H9 (cell line): ENCODE results near the gene BAIAP2. TPM values are rescaled to one million over a fixed set of nuclear protein-coding genes. Genes with fewer than 3 reads are reported as not detected.

Source experiments
- DNase-seq: peaks from one replicate; pipeline ENCODE4 v3.0.0-alpha.2; 2017
- H2AFZ ChIP-seq: one replicate; pipeline ENCODE4 v1.6.1; 2013; ENCODE audit warnings: mild to moderate bottlenecking, low read length, control low read depth, moderate library complexity
- H2AK5ac ChIP-seq: 2 replicates; pipeline ENCODE4 v1.6.1; 2013; ENCODE audit warnings: low read length, control low read depth, mixed read lengths; ENCODE audit not compliant: insufficient read length
- H2BK120ac ChIP-seq: one replicate; pipeline ENCODE4 v1.6.1; 2013; ENCODE audit warnings: low read depth, mild to moderate bottlenecking, low read length, control low read depth, inconsistent platforms; ENCODE audit not compliant: poor library complexity, severe bottlenecking
- H2BK12ac ChIP-seq: 2 replicates; pipeline ENCODE4 v1.6.1; 2013; ENCODE audit warnings: low read length, control low read depth, mixed read lengths, low read depth; ENCODE audit not compliant: insufficient read length
- H2BK15ac ChIP-seq: 2 replicates; pipeline ENCODE4 v1.6.1; 2013; ENCODE audit warnings: low read depth, low read length, control low read depth
- H2BK20ac ChIP-seq: one replicate; pipeline ENCODE4 v1.6.1; 2013; ENCODE audit warnings: low read depth, mild to moderate bottlenecking, low read length, control low read depth, inconsistent platforms; ENCODE audit not compliant: poor library complexity, severe bottlenecking
- H2BK5ac ChIP-seq: 2 replicates; pipeline ENCODE4 v1.6.1; 2013; ENCODE audit warnings: low read length, control low read depth, mixed read lengths; ENCODE audit not compliant: insufficient read length
- H3K14ac ChIP-seq: 2 replicates; pipeline ENCODE4 v1.6.1; 2013; ENCODE audit warnings: low read length, control low read depth; ENCODE audit not compliant: insufficient read depth
- H3K18ac ChIP-seq: 2 replicates; pipeline ENCODE4 v1.6.1; 2013; ENCODE audit warnings: low read depth, mild to moderate bottlenecking, mixed read lengths, low read length, control low read depth; ENCODE audit not compliant: insufficient read length
- H3K23ac ChIP-seq: 2 replicates; pipeline ENCODE4 v1.6.1; 2013; ENCODE audit warnings: low read length, control low read depth, mixed read lengths, low read depth; ENCODE audit not compliant: insufficient read length
- H3K23me2 ChIP-seq: 2 replicates; pipeline ENCODE4 v1.6.1; 2013; ENCODE audit warnings: low read depth, mild to moderate bottlenecking, mixed read lengths, low read length, control low read depth; ENCODE audit not compliant: insufficient read length, poor library complexity, severe bottlenecking
- H3K27ac ChIP-seq: 2 replicates; pipeline ENCODE4 v1.5.1; 2013; ENCODE audit warnings: low read length, control low read depth, mixed read lengths, low read depth; ENCODE audit not compliant: insufficient read length
- H3K27me3 ChIP-seq: 2 replicates; pipeline ENCODE4 v1.6.1; 2013; ENCODE audit warnings: low read length, control low read depth, inconsistent platforms; ENCODE audit not compliant: insufficient read depth
- H3K4ac ChIP-seq: 2 replicates; pipeline ENCODE4 v1.6.1; 2013; ENCODE audit warnings: low read depth, mild to moderate bottlenecking, control low read depth, inconsistent platforms, low read length, moderate library complexity
- H3K4me1 ChIP-seq: 2 replicates; pipeline ENCODE4 v1.6.1; 2013; ENCODE audit warnings: low read length, control low read depth, inconsistent platforms; ENCODE audit not compliant: insufficient read depth
- H3K4me2 ChIP-seq: 2 replicates; pipeline ENCODE4 v1.6.1; 2013; ENCODE audit warnings: low read length, control low read depth, mixed read lengths; ENCODE audit not compliant: insufficient read length, insufficient read depth
- H3K56ac ChIP-seq: 2 replicates; pipeline ENCODE4 v1.6.1; 2013; ENCODE audit warnings: low read depth, mild to moderate bottlenecking, mixed read lengths, low read length, control low read depth; ENCODE audit not compliant: insufficient read length
- H3K79me1 ChIP-seq: 2 replicates; pipeline ENCODE4 v1.6.1; 2013; ENCODE audit warnings: low read depth, mild to moderate bottlenecking, moderate library complexity, low read length, control low read depth, inconsistent platforms; ENCODE audit not compliant: insufficient read depth, poor library complexity, severe bottlenecking
- H3K79me2 ChIP-seq: 2 replicates; pipeline ENCODE4 v1.6.1; 2013; ENCODE audit warnings: low read length, control low read depth, inconsistent platforms; ENCODE audit not compliant: insufficient read depth
- H3K9ac ChIP-seq: 2 replicates; pipeline ENCODE4 v1.6.1; 2013; ENCODE audit warnings: low read length, control low read depth, mixed read lengths; ENCODE audit not compliant: insufficient read length; ENCODE audit errors: extremely low read depth
- H3K9me3 ChIP-seq: one replicate; pipeline ENCODE4 v1.6.1; 2013; ENCODE audit warnings: low read depth, low read length, inconsistent platforms; ENCODE audit not compliant: control insufficient read depth
- H3T11ph ChIP-seq: one replicate; pipeline ENCODE4 v1.6.1; 2013; ENCODE audit warnings: mild to moderate bottlenecking, low read length, control low read depth, inconsistent platforms
- H4K20me1 ChIP-seq: one replicate; pipeline ENCODE4 v1.6.1; 2013; ENCODE audit not compliant: control insufficient read depth, insufficient read length, insufficient read depth
- H4K5ac ChIP-seq: 2 replicates; pipeline ENCODE4 v1.6.1; 2013; ENCODE audit warnings: low read depth, mild to moderate bottlenecking, mixed read lengths, low read length, control low read depth; ENCODE audit not compliant: insufficient read length
- H4K8ac ChIP-seq: replicated peaks from 2 replicates; pipeline ENCODE4 v1.6.1; 2013; ENCODE audit warnings: low read length, control low read depth, mixed read lengths, low read depth; ENCODE audit not compliant: insufficient read length
- H4K91ac ChIP-seq: 2 replicates; pipeline ENCODE4 v1.6.1; 2013; ENCODE audit warnings: low read depth, mild to moderate bottlenecking, moderate library complexity, mixed read lengths, low read length, control low read depth; ENCODE audit not compliant: insufficient read length
- H3K27ac Mint-ChIP-seq, 3 experiments: 2 replicates in 2 of 3; 3 replicates in 1 of 3; pipeline ENCODE4 v1.8.0; 2020 to 2021; ENCODE audit warnings: mixed read lengths in 3 of 3, mild to moderate bottlenecking in 1 of 3, moderate library complexity in 1 of 3
- H3K27me3 Mint-ChIP-seq: 2 replicates; pipeline ENCODE4 v1.8.0; 2021; ENCODE audit warnings: low read depth, mild to moderate bottlenecking, moderate library complexity, mixed read lengths
- H3K36me3 Mint-ChIP-seq, 3 experiments: 2 replicates in 2 of 3; 3 replicates in 1 of 3; pipeline ENCODE4 v1.8.0; 2020 to 2021; ENCODE audit warnings: low read depth in 3 of 3, mixed read lengths in 3 of 3; ENCODE audit not compliant: insufficient read depth in 1 of 3
- H3K4me1 Mint-ChIP-seq, 2 experiments: 2 replicates each; pipeline ENCODE4 v1.8.0; 2020; ENCODE audit warnings: mixed read lengths in 2 of 2
- H3K4me3 Mint-ChIP-seq, 2 experiments: 2 replicates in 1 of 2; 3 replicates in 1 of 2; pipeline ENCODE4 v1.8.0; 2020 to 2021; ENCODE audit warnings: mild to moderate bottlenecking in 2 of 2, mixed read lengths in 2 of 2, moderate library complexity in 1 of 2
- H3K9me3 Mint-ChIP-seq, 2 experiments: 2 replicates in 1 of 2; 3 replicates in 1 of 2; pipeline ENCODE4 v1.8.0; 2020; ENCODE audit warnings: mild to moderate bottlenecking in 2 of 2, mixed read lengths in 2 of 2, moderate library complexity in 1 of 2
- WGBS: extraction: QIAGEN DNeasy Blood & Tissue Kit; methylation state at CpG from one replicate; pipeline ENCODE4 v1.1.7; 2013; ENCODE audit warnings: missing lambda C conversion rate, low lambda C conversion rate, mixed read lengths; ENCODE audit not compliant: insufficient read length; ENCODE audit errors: extremely low coverage; 5-methylcytosine and 5-hydroxymethylcytosine counted together
- total RNA-seq: library from RNA; stranded (reverse); gene quantifications from 2 replicates; pipeline ENCODE4 v1.2.1, GENCODE V29; 2021
- TF ChIP-seq, protein P1 (sequence below): fragments of 200-600 bp; sonication (generic); conservative IDR thresholded peaks from 3 replicates; pipeline ENCODE4 v1.8.0; 2021; ENCODE audit warnings: antibody characterized with exemption, mild to moderate bottlenecking

The BAIAP2 gene
- total RNA-seq, 1 experiment from 2014 or later = 27.8 TPM

DNA sequence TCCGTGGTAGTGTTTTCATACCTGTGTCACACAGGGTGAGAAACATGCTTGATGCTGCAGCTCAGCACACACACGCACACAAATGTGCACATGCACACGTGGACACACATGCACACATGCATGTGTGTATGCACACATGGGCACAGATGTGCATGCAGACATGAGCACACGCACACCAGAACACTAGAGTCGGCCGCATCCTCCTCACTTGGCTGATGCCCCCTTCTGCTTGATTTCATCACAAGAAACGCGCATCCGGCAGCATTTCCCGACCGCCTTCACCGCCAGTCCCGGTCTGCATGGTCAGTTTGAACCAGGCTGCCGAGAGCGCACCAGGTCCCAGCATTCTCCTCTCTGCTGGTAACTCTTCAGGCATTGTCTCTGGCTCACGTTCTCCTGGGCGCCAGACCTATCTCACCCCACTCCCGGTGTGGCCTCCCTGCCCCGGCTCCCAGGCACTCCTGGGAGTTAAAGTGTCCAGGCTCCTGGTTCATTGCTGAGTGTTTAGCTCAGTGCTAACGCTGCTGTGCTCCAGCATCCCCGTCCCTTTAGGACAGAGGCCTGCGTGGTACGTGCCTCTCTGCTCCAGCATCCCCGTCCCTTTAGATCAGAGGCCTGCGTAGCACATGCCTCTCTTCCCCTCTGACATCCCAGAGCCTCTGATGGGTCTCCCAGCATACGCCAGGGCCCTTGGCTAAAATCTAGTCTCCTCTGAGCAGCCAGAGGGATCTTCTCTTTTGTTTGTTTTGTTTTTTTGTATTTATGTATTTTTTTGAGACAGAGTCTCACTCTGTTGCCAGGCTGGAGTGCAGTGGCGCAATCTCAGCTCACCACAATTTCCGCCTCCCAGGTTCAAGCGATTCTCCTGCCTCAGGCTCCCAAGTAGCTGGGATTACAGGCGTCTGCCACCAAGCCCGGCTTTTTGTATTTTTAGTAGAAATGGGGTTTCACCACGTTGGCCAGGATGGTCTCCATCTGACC is 16.0 kb downstream of the BAIAP2 start:
- H3K4ac ChIP-seq = no peak overlapping the region
- H3K4me1 Mint-ChIP-seq = peaks cover 16 to 25% of the 10 kb centered on the region in 2 experiments
- H3T11ph ChIP-seq = no peak overlapping the region
- no peak overlapping the region for H2BK20ac ChIP-seq
- WGBS = no CpG with 5 or more reads among the region's 32 CpGs
- H4K8ac ChIP-seq = no peak overlapping the region
- peaks cover 2% of the 10 kb centered on the region; the same call in 1 of the 2 replicates for H3K79me2 ChIP-seq
- H4K20me1 ChIP-seq = peaks cover 2% of the 10 kb centered on the region
- no peaks in the 10 kb centered on the region for H3K27me3 Mint-ChIP-seq
- no peaks in the 10 kb centered on the region; a peak in 1 of 7 replicates for H3K36me3 Mint-ChIP-seq
- no peaks in the 10 kb centered on the region for H3K27me3 ChIP-seq
- peak overlapping the region; percentile 32 for H3K18ac ChIP-seq
- no peak overlapping the region for H2BK15ac ChIP-seq
- no peak overlapping the region for H2AFZ ChIP-seq
- H3K4me1 ChIP-seq = no peaks in the 10 kb centered on the region
- DNase-seq = no peak
- H4K5ac ChIP-seq = no peak overlapping the region
- no peak overlapping the region for H3K56ac ChIP-seq
- no peaks in the 10 kb centered on the region for H3K9me3 Mint-ChIP-seq
- peak overlapping the region; percentile 60 to 81 (median 77); a peak in 4 of 7 replicates for H3K27ac Mint-ChIP-seq
- no peak overlapping the region for H2BK120ac ChIP-seq
- H3K4me3 Mint-ChIP-seq = no peak overlapping the region; a peak in 1 of 5 replicates
- H3K23ac ChIP-seq = no peak overlapping the region
- no peak overlapping the region for H3K27ac ChIP-seq
- no peak overlapping the region for H2AK5ac ChIP-seq
- H3K9me3 ChIP-seq = no peaks in the 10 kb centered on the region
- TF ChIP-seq, protein P1, sequence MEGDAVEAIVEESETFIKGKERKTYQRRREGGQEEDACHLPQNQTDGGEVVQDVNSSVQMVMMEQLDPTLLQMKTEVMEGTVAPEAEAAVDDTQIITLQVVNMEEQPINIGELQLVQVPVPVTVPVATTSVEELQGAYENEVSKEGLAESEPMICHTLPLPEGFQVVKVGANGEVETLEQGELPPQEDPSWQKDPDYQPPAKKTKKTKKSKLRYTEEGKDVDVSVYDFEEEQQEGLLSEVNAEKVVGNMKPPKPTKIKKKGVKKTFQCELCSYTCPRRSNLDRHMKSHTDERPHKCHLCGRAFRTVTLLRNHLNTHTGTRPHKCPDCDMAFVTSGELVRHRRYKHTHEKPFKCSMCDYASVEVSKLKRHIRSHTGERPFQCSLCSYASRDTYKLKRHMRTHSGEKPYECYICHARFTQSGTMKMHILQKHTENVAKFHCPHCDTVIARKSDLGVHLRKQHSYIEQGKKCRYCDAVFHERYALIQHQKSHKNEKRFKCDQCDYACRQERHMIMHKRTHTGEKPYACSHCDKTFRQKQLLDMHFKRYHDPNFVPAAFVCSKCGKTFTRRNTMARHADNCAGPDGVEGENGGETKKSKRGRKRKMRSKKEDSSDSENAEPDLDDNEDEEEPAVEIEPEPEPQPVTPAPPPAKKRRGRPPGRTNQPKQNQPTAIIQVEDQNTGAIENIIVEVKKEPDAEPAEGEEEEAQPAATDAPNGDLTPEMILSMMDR = no peak
- H2BK5ac ChIP-seq = peak overlapping the region; percentile 47
- H2BK12ac ChIP-seq = no peak overlapping the region
- peak overlapping the region; percentile 23; the same call in 1 of the 2 replicates for H3K14ac ChIP-seq
- no peak overlapping the region for H3K4me2 ChIP-seq
- no peak overlapping the region for H4K91ac ChIP-seq
- H3K9ac ChIP-seq = no peak overlapping the region
- H3K23me2 ChIP-seq = no peaks in the 10 kb centered on the region
- no peaks in the 10 kb centered on the region for H3K79me1 ChIP-seq
